Middle frontal gyrus (tissue), 1 donor: ENCODE measurements around the gene SDE2.
"Not testable (repeated sequence)": the region's sequence is repeated elsewhere in the genome, so short reads cannot be mapped to it uniquely, and the experiment has no call there.

Source experiments
- DNase-seq: peaks from one replicate; pipeline ENCODE4 v3.0.0-alpha.2; 2015; ENCODE audit warnings: low spot score; ENCODE audit errors: extremely low spot score

Gene SDE2

DNA sequence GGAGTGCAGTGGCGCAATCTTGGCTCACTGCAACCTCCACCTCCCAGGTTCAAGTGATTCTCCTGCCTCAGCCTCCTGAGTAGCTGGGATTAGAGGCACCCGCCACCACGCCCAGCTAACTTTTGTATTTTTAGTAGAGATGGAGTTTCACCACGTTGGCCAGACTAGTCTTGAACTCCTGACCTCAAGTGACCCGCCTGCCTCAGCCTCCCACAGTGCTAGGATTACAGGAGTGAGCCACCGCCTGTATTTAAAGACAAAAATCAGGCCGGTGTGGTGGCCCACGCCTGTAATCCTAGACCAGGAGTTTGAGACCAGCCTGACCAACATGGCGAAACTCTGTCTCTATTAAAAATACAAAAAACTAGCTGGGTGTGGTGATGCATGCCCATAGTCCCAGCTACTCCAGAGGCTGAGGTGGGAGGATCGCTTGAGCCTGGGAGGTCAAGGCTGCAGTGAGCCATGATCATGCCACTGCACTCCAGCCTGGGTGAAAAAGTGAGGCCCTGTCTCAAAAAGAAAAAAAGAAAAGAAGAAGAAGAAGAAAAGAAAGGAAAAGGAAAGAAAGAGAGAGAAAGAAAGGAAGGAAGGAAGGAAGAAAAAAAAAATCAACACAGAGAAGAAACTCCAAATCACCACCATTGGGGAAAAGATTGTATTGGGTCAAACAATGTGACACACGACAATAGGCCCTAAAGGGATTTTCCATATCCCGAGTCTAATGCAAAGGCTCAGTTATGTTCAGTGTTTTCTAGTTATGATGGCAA lies 8.2 kb upstream of the SDE2 start:
- not testable (repeated sequence) for DNase-seq

DNA sequence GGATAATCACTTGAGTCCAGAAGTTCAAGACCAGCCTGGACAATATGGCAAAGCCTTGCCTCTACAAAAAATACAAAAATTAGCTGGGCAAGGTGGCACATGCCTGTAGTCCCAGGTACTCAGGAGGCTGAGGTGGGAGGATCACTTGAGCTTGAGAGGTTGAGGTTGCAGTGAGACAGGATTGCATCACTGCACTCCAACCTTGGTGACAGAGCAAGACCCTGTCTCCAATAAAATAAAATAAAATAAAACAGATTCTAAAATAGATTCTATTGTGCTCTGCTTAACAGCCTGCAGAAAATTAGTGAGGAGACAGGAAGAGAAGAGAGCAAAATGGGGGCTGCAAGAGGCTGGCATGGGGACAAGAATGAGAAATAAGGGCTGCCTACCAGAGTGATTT lies 7.5 kb upstream of the SDE2 start:
- DNase-seq = no peak

- no peak for DNase-seq
Measured at GRCh38 chr1:226004396-226004795, 5.3 kb upstream of the SDE2 start.

DNA sequence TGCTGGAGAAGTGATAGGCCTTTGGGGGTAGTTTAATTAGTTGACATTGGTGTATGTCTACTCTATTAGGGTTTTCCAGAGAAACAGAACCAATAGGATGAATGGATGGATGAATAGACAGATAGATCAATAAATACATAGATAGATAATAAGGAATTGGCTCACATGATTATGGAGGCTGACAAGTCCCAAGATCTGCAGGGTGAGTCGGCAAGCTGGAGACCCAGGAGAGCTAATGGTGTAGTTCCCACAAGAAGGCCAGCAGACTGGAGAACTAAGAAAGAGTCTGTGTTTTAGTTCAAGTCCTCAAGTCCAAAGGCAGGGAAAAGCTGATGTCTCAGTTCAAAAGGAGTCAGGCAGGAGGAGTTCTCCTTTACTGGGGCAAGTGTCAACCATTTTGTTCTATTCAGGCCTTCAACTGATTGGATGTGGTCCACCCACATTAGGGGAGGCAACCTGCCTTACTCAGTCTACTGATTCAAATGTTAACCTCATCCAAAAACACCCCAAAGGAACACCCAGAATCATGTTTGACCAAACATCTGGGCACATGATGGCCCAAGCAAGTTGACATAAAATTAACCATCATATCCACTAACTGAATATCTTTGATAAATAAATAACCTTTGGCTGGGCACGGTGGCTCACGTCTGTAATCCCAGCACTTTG lies 4.5 kb upstream of the SDE2 start:
- no peak for DNase-seq

GRCh38 chr1:226002667-226003501 lies 3.7 kb upstream of the SDE2 start:
- no peak for DNase-seq

- no peak for DNase-seq
Measured at GRCh38 chr1:226001963-226002666, 3.0 kb upstream of the SDE2 start.

GRCh38 chr1:226001088-226001487 lies 1.9 kb upstream of the SDE2 start:
- no peak for DNase-seq

DNA sequence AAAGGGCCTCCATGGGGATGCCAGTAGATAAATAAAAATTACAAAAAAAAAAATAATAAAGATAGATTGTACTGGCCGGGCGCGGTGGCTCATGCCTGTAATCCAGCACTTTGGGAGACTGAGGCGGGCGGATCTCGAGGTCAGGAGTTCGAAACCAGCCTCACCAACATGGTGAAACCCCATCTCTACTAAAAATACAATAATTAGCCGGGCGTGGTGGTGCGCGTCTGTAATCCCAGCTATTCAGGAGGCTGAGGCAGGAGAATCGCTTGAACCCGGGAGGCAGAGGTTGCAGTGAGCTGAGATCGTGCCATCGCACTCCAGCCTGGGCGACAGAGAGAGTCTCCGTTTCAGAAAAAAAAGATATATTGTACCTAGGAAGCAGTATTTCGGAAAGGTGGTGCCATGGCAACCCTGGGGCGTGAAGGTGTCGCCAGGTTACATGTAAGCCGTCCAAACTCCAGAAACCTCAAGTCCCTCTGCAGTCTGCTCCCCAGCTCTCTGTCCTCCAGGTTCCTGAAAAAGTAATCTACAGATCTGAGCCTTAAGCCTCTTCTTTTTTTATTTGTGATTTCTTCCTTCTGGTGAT lies 1.4 kb upstream of the SDE2 start:
- not testable (repeated sequence) for DNase-seq

- no peak for DNase-seq
Measured at GRCh38 chr1:225999912-226000337, 782 bp upstream of the SDE2 start.

- DNase-seq = no peak
Measured at GRCh38 chr1:225998560-225999226, 450 bp downstream of the SDE2 start.

DNA sequence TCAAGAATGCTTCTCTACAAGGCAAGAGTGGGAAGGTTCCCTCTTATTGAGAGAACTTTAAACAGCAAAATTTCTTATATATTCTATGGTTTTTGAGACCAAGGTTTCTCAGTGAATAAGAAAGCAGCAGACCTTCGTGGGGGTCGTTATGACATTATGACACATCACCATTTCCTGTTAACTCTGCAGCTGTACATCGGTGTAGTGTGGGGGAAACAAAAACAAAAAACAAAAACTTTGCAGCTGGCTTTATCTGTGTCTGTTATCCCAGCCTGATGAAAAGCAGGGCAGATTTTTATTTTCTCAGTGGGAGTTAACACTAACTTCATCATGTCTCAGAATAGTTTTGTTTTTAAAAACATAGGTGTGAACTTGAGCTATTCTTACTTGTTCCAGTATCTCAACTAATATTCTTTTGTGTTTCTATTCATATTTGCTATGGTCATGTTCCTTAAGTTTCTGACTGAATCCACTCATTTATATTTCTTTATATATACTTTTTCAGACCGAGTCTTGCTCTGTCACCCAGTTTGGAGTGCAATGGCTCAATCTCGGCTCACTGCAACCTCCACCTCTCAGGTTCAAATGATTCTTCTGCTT lies 2.1 kb downstream of the SDE2 start:
- no peak for DNase-seq

DNA sequence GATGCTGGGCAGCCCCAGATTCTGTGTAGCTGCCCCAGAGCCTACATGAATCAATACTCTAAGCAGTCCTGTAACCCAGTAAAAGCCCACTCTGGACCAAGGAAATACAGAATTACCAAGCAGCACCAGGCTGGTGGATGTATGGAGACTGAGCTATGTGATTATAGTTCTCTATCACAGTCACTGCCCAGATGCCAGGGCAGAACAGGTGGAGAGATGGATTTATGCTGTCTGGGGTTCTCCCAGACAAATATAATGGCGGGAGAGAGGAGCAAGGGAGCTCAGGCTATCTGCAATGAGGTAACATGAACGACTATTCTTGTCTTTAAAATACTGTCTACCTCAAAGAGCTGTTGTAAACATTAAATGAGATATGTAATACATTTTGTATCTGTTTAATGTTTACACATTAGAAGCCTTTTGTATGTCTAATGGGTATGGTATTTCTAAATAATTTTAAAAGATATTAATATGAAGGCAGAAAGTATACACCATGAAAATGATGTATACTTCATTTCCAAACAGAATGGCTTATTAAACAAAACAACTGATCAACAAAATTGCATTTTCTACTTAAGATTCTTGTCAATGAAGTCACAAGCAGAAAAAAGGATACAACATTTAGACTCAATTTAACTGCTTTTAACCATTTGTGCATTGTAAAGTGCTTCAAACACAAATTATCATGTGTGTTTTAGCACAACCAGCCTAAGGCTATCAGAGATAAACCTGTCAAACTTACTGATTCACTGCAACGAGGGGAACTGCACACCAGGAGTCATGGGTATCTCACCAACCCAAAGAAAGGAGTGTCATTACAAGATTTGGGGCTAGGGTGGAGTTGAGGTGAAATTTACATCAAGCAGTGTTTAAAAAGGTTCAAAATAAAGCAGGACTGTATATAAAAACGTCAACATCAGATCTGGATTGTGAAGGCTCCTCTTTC lies 3.0 kb downstream of the SDE2 start:
- no peak for DNase-seq

- no peak for DNase-seq
Measured at GRCh38 chr1:225990705-225991464, 8.3 kb downstream of the SDE2 start.

GRCh38 chr1:225987491-225988316 lies 11.4 kb downstream of the SDE2 start:
- peak; percentile 23 for DNase-seq

DNA sequence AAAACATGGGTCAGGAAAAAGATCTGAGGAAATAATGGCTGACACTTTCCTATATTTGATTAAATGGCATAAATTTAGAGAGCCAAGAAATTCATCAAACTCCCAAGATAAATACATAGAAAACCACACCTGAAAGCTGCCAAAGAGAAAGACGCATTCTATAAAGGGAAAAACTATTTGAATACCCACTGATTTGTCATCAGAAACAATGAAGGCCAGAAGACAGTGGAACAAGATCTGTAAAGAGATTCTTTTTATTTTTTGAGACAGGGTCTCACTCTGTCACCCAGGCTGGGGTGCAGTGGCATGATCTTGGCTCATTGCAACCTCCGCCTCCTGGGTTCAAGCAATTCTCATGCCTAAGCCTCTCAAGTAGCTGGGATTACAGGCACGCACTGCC lies 17.4 kb downstream of the SDE2 start:
- DNase-seq = no peak

DNA sequence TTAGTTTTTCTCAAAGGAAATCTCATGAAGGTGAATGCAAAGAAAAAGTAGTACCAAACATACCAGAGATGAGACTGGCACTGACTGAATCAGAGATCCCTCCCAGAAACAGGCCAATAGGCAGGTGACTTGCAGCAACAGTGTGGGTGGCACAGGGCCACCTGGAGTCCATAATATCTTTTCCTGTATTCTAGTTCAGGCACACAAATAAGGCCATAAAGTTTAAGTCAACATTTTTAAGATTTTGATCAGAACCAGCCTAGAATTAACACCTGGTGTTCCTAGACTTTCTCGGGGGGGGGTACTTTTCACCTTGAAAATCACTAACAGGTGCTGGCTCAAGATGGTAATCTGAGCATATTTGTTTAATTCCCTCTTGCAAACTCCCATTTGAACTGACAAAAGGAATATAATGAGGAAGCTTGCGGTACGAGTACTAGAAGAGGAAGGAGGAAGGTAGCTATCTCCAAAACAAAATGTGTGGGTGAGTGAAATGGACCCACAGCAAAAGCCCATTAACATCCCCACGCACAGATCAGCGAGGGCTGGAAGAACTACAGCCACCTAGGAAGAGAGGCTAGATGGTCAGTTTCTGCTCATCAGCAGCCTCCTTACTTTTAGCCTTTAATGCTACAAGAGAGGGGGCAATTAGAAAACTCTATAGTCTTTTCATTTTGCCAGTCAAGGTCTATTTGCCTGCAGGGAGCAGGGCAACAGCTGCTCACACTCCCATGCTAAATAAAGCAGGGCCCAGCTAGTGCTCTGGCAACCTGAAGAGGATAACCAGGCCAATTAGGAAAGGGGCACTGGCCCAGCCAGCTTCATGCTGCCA lies 18.9 kb downstream of the SDE2 start:
- no peak for DNase-seq
